GM12878 (cell line): ENCODE results near the gene MUSTN1. TPM values are rescaled to one million over a fixed set of nuclear protein-coding genes. Genes with fewer than 3 reads are reported as not detected.

ENCODE experiments used
- ATAC-seq: fragments of 200-7000 bp; cut with Tn5 transposase; 3 replicates; pipeline ENCODE4 v1.9.1; 2020; ENCODE audit warnings: mild to moderate bottlenecking, moderate library complexity
- BruUV-seq: library from RNA; stranded (reverse); fragments of 400-500 nt; replicated peaks from 2 replicates; lab custom pipeline; 2021; lab: Mats Ljungman, UMichigan
- CTCF ChIA-PET: fragments of 300-600 bp; sonication (Branson Sonifier 250); formaldehyde crosslinking; extraction: SDS; loops from one replicate; lab custom pipeline; 2021; ENCODE audit warnings: inconsistent platforms; lab: Yijun Ruan, JAX
- POLR2A ChIA-PET: fragments of 350-600 bp; formaldehyde crosslinking; extraction: SDS; loops from one replicate; lab custom pipeline; 2021; ENCODE audit warnings: inconsistent platforms; lab: Charles Lee
- RAD21 ChIA-PET: fragments of 300-600 bp; sonication (Branson Sonifier 250); formaldehyde crosslinking; loops from one replicate; lab custom pipeline; 2023; ENCODE audit warnings: antibody characterized with exemption; ENCODE audit not compliant: unreplicated experiment; lab: Charles Lee
- SMC1A ChIA-PET: fragments of 300-600 bp; sonication (Branson Sonifier 250); formaldehyde crosslinking; loops from one replicate; lab custom pipeline; 2023; ENCODE audit not compliant: unreplicated experiment, uncharacterized antibody; lab: Charles Lee
- DNase-seq: peaks from one replicate; pipeline ENCODE4 v3.0.0-alpha.2; 2011; ENCODE audit warnings: low read depth, low spot score
- FAIRE-seq: peaks from 3 replicates; lab custom pipeline; 2011; peaks lifted over from hg19 to GRCh38; lab: Jason Lieb, UNC
- H2AFZ ChIP-seq: 2 replicates; pipeline ENCODE4 v1.6.0; 2011; ENCODE audit warnings: low read depth, low read length, control low read depth; ENCODE audit not compliant: control insufficient read depth
- H3K27ac ChIP-seq: 2 replicates; pipeline ENCODE4 v1.5.1; 2011; ENCODE audit warnings: control low read depth; ENCODE audit not compliant: control insufficient read depth, insufficient read depth
- H3K27me3 ChIP-seq, 2 experiments: replicated peaks in 1 of 2; 2 replicates each; pipeline versions ENCODE4 v1.6.0 to v1.6.1; 2011; ENCODE audit warnings: low read length in 1 of 2; ENCODE audit not compliant: control insufficient read depth in 2 of 2, insufficient read depth in 2 of 2
- H3K36me3 ChIP-seq, 2 experiments: 2 replicates each; pipeline ENCODE4 v1.5.1; 2011; ENCODE audit warnings: low read length in 1 of 2; ENCODE audit not compliant: control insufficient read depth in 2 of 2, insufficient read depth in 2 of 2
- H3K4me1 ChIP-seq: 2 replicates; pipeline ENCODE4 v1.6.1; 2011; ENCODE audit warnings: mild to moderate bottlenecking, low read length, moderate library complexity, mixed read lengths; ENCODE audit not compliant: control insufficient read depth, insufficient read depth
- H3K4me2 ChIP-seq: 2 replicates; pipeline ENCODE4 v1.6.0; 2011; ENCODE audit warnings: control low read depth; ENCODE audit not compliant: control insufficient read depth, insufficient read depth
- H3K4me3 ChIP-seq: fragments of 200-600 bp; sonication (generic); 2 replicates; pipeline ENCODE4 v1.5.1; 2016
- H3K79me2 ChIP-seq: 2 replicates; pipeline ENCODE4 v1.6.0; 2011; ENCODE audit warnings: low read length; ENCODE audit not compliant: control insufficient read depth, insufficient read depth
- H3K9ac ChIP-seq: 2 replicates; pipeline ENCODE4 v1.8.0; 2011; ENCODE audit warnings: low read length, control low read depth, mixed read lengths; ENCODE audit not compliant: control insufficient read depth, insufficient read depth
- H3K9me3 ChIP-seq: replicated peaks from 3 replicates; pipeline ENCODE4 v1.5.1; 2011; ENCODE audit warnings: mild to moderate bottlenecking, low read length; ENCODE audit not compliant: control insufficient read depth, insufficient read depth
- H4K20me1 ChIP-seq: 2 replicates; pipeline ENCODE4 v1.6.0; 2011; ENCODE audit not compliant: control insufficient read depth, insufficient read depth
- ASH2L ChIP-seq: fragments of 300-600, 200-600 bp; sonication (generic); IDR thresholded peaks from 2 replicates; pipeline ENCODE4 v1.6.1; 2017; ENCODE audit warnings: low read depth, mild to moderate bottlenecking, borderline replicate concordance
- CBFB ChIP-seq: IDR thresholded peaks from 2 replicates; pipeline ENCODE4 v1.6.1; 2016; ENCODE audit warnings: antibody characterized with exemption, low read depth
- CREB1 ChIP-seq: IDR thresholded peaks from 2 replicates; pipeline ENCODE4 v1.6.1; 2012; ENCODE audit warnings: low read depth, mild to moderate bottlenecking, inconsistent platforms
- DPF2 ChIP-seq: fragments of 450-650 bp; IDR thresholded peaks from 2 replicates; pipeline ENCODE4 v1.6.1; 2017; ENCODE audit warnings: mild to moderate bottlenecking
- NFXL1 ChIP-seq: fragments of 450-650 bp; IDR thresholded peaks from 2 replicates; pipeline ENCODE4 v1.6.1; 2017; ENCODE audit warnings: antibody characterized with exemption, mild to moderate bottlenecking, borderline replicate concordance
- NRF1 ChIP-seq: conservative IDR thresholded peaks from 2 replicates; pipeline ENCODE4 v1.6.1; 2011; ENCODE audit warnings: mild to moderate bottlenecking, low read depth, low read length, improper control_type of control experiment
- POLR2A ChIP-seq: IDR thresholded peaks from 2 replicates; pipeline ENCODE4 v1.6.1; 2011; ENCODE audit warnings: low read depth, mild to moderate bottlenecking, low read length
- PRDM15 ChIP-seq: fragments of 450-650 bp; formaldehyde crosslinking; IDR thresholded peaks from 2 replicates; pipeline ENCODE4 v1.4.0; 2020; ENCODE audit warnings: mild to moderate bottlenecking, moderate library complexity
- SIN3A ChIP-seq: IDR thresholded peaks from 2 replicates; pipeline ENCODE4 v1.6.1; 2012; ENCODE audit warnings: low read depth, low read length, improper control_type of control experiment
- SP1 ChIP-seq: IDR thresholded peaks from one replicate; pipeline ENCODE4 v1.6.1; 2011; ENCODE audit warnings: low read depth, low read length
- ZBTB4 ChIP-seq: fragments of 450-650 bp; formaldehyde crosslinking; IDR thresholded peaks from 2 replicates; pipeline ENCODE4 v1.4.0; 2022; ENCODE audit warnings: mild to moderate bottlenecking, moderate library complexity
- ZBTB40 ChIP-seq: fragments of 450-650 bp; IDR thresholded peaks from 2 replicates; pipeline ENCODE4 v1.6.1; 2016; ENCODE audit warnings: mild to moderate bottlenecking, moderate library complexity, borderline replicate concordance
- ZNF384 ChIP-seq: IDR thresholded peaks from 2 replicates; pipeline ENCODE4 v1.6.1; 2012; ENCODE audit warnings: low read depth, mild to moderate bottlenecking, low read length, improper control_type of control experiment, borderline replicate concordance
- ZSCAN29 ChIP-seq: fragments of 450-650 bp; IDR thresholded peaks from 2 replicates; pipeline ENCODE4 v1.6.1; 2017; ENCODE audit warnings: mild to moderate bottlenecking, moderate library complexity
- WGBS: methylation state at CpG from one replicate; pipeline ENCODE4 v1.1.6; 2016; ENCODE audit warnings: low lambda C conversion rate; ENCODE audit not compliant: insufficient replicate concordance, insufficient coverage; ENCODE audit errors: missing lambda C conversion rate; 5-methylcytosine and 5-hydroxymethylcytosine counted together
- in situ Hi-C: fragments of 300-500 bp; cut with MboI; formaldehyde crosslinking; loops from 9 replicates; pipeline ENCODE4 v1.14.3; 2018; ENCODE audit warnings: mixed read lengths
- intact Hi-C: fragments of 100-400 bp; cut with micrococcal nuclease; formaldehyde crosslinking; loops from one replicate; pipeline ENCODE4 v1.14.2; 2022; ENCODE audit not compliant: unreplicated experiment
- polyA plus RNA-seq, 11 experiments: library from polyadenylated mRNA; depleted of rRNA in 4 of 11; unstranded in 6 of 11; stranded (reverse) in 5 of 11; fragments of >200 nt; fragmentation: Nextera tagmentation in 4 of 11; fragmentation: Illumina TruSeq in 1 of 11; extraction: Ambion mirVana in 4 of 11; extraction: Trizol in 1 of 11; gene quantifications; 1 replicate in 1 of 11; 2 replicates in 10 of 11; pipeline versions ENCODE4 v1.2.1 to v1.2.3, GENCODE V29; 2011 to 2016; ENCODE audit warnings: inconsistent platforms in 2 of 11, missing spikeins in 2 of 11, low read depth in 1 of 11
- total RNA-seq, 4 experiments: library from RNA; depleted of rRNA in 3 of 4; stranded (reverse); fragments of >200 nt in 3 of 4; fragmentation: Illumina TruSeq in 1 of 4; extraction: Trizol in 1 of 4; gene quantifications; 2 replicates each; pipeline versions ENCODE4 v1.2.1 to v1.2.3, GENCODE V29; 2013 to 2021

The MUSTN1 gene
- total and polyA plus RNA-seq, 10 of the 15 experiments (the other 5 are each of a cell fraction or from before 2014, with no cell fraction given) = 0.35 to 4.5 (median 1.2) TPM; not detected in 2

- no peaks in the 10 kb centered on the region; the same call in 1 of the 2 replicates for H3K4me1 ChIP-seq
- H2AFZ ChIP-seq = no peak overlapping the region
- ChIA-PET SMC1A (no interaction called here), CTCF (interaction anchor here (0.6 to 2.4 kb wide), 2 partner anchors 9 to 19 kb away, joined by 3 to 11 read pairs; no protein-coding TSS in a partner anchor), POLR2A (interaction anchor here (0.6 kb wide), 1 partner anchor 304 kb away, joined by 3 read pairs; no protein-coding TSS in a partner anchor), RAD21 (no interaction called here)
- H3K27me3 ChIP-seq = no peaks in the 10 kb centered on the region
- no peaks in the 10 kb centered on the region for H3K79me2 ChIP-seq
- no TSS peak for BruUV-seq
- no peak overlapping the region for H3K27ac ChIP-seq
- H3K9ac ChIP-seq = no peak overlapping the region
- no peak for FAIRE-seq
- no peaks in the 10 kb centered on the region for H3K9me3 ChIP-seq
- no peak for DNase-seq
- no peak overlapping the region for H3K4me3 ChIP-seq
- no peak for ATAC-seq
- in situ Hi-C loops (loop anchor here (10.0 kb wide), 1 partner anchor 235 kb away; no protein-coding TSS in a partner anchor), intact Hi-C loops (no loop called here)
- peaks cover 6 to 9% of the 10 kb centered on the region in 2 experiments; a peak in 3 of 4 replicates for H3K36me3 ChIP-seq
- H3K4me2 ChIP-seq = no peak overlapping the region
- 82% methylated on average over 23 of the region's 23 CpGs for WGBS
- no peaks in the 10 kb centered on the region for H4K20me1 ChIP-seq
- TF ChIP-seq SP1 (no peak), PRDM15 (CRISPR knock-in tag) (no peak), DPF2 (no peak), ASH2L (no peak), NRF1 (no peak), ZNF384 (no peak), CBFB (no peak), POLR2A (no peak), CREB1 (no peak), ZSCAN29 (no peak), NFXL1 (no peak), ZBTB4 (CRISPR knock-in tag) (no peak), SIN3A (no peak), ZBTB40 (no peak)
Observed at GRCh38 chr3:52839892-52840545, 5.2 kb upstream of the MUSTN1 start.
